NB4 (cell line): ENCODE measurements around the gene HPSE.

Experiments
- CTCF ChIP-seq: IDR thresholded peaks from one replicate; pipeline ENCODE4 v1.5.1; 2012; ENCODE audit warnings: low read depth, low read length
- MAX ChIP-seq: IDR thresholded peaks from 2 replicates; pipeline ENCODE4 v1.6.1; 2011; ENCODE audit warnings: low read depth, low read length
- MYC ChIP-seq: IDR thresholded peaks from 2 replicates; pipeline ENCODE4 v1.6.1; 2011; ENCODE audit warnings: low read depth, low read length
- POLR2A ChIP-seq: IDR thresholded peaks from 2 replicates; pipeline ENCODE4 v1.6.1; 2011; ENCODE audit warnings: mild to moderate bottlenecking; ENCODE audit not compliant: insufficient read length; ENCODE audit errors: extremely low read depth

- TF ChIP-seq CTCF (no peak), POLR2A (no peak), MAX (no peak), MYC (no peak)
These were observed 19.2 kb downstream of the HPSE start for GRCh38 chr4:83315341-83315870.
